HG03039 (cell line): Measurements from ENCODE around the gene ANKRD18A.
"Not testable (repeated sequence)": the region's sequence is repeated elsewhere in the genome, so short reads cannot be mapped to it uniquely, and the experiment has no call there.

Experiments
- ATAC-seq: cut with Tn5 transposase; IDR thresholded peaks from one replicate; pipeline ENCODE4 v1.9.1; 2021; ENCODE audit warnings: mild to moderate bottlenecking, moderate library complexity; ENCODE audit not compliant: unreplicated experiment

The ANKRD18A gene

GRCh38 chr9:38629511-38629910 lies 9.1 kb upstream of the ANKRD18A start:
- ATAC-seq = no peak

- ATAC-seq = no peak
Observed at GRCh38 chr9:38626006-38626405, 5.6 kb upstream of the ANKRD18A start.

DNA sequence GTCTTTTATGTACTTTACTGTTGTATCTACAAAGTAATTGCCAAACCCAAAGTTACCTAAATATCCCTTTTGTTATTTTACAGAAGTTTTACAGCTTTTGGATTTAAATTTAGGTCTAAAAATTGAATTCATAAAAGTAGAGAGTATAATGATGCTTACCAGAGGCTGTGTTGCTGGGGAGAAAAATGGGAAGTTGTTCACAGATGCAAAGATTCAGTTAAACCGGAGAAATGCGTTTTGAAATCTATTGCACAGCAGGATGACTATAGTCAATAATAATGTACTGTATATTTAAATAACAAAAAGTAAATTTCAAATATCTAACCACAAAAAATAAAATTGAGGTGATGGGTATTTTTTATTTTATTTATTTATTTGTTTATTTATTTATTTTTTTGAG lies 2.6 kb upstream of the ANKRD18A start:
- ATAC-seq = no peak

DNA sequence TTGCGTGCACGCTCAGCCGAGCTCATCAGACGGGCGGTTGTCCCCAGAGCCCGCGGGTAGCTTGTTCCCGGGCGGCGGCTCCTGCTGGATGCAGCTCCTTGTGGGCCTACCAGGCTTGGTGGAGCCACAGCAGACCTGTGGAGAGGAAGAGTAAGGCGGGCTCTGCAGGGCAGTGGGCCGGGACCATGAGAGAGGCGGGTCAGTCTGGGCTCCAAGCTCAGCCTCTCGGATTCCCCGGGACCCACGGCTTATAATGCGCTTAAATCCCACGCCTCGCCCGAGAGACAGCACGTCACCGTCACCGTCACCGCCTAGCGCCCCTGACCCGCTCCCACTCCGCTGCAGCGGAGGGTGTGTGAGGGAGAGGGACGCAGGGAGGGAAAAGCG lies 1.9 kb upstream of the ANKRD18A start:
- ATAC-seq = no peak

DNA sequence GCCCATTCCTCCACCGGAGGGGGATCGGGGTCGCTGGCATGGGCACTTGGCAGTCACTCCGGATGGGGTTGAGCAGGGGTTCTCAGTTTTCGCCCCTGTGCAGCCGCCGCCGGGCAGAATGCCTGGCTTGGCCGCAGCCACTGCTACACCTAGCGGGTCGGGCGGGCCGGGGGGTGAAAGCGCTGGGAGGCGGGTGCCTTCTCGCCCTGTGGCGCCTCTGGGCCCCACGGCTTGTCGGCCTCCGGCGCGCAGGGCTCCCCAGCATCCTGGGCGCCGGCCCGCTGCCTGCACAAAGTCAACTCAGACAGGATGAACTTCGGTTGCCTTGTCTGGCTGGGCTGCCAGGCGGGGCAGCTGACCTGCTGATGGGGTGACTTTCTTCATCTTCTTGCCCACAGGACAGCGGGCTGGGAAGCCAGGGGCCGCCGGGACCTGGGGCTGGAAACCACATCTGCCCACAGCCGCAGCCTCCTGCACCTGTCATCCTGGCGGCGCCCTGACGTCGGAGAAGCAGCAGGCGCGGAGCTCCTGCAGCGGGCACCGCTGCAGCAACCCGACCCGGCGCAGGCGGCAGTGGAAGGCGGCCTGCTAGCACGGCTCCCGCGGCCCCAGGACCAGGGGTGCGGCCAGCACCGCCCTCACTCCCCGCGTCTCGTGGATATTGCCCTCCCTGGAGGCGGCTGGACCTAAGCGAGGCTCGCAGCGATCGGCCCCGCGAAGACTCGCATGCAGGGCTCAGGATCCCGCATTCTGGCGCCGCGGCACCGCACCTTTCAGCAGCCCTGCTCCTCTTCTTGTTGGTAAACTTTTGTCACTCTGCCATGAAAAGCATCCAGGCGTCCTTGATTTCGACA lies 1.3 kb upstream of the ANKRD18A start:
- no peak for ATAC-seq

GRCh38 chr9:38619556-38620447 lies 594 bp downstream of the ANKRD18A start:
- ATAC-seq = no peak

DNA sequence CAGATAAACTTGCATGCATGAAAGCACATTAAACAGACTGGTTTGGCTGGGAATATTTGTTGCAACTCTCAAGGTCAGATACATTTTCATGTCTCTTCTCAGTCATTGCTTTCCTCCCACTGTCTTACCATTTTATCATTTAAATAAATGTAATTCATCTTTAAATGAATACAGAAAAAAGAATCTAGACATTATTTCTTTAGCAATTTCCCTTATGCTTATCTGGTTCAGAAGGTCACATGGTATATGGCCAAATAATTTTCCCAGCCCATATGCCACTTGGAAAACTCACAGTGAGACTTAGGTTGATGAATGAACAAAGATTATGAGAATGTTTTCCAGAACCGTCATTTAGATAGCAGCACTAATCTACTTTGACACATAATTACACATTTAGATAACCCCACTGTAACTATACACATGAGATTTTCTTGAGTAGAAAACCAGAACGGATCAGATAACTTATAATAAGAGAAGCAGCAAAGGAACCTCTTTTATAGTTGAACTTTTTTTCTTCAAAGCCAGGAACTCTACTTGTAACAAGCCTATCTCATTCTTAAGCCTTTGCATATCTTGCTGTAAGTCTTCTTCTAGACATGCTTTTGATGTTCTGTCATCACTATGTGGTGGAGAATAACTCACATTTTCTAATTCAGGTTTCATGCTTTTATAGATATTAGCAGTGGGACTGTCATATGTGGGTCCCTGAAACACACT lies 22.2 kb downstream of the ANKRD18A start:
- ATAC-seq = not testable (repeated sequence)

- ATAC-seq = not testable (repeated sequence)
Observed at GRCh38 chr9:38595117-38595516, 25.3 kb downstream of the ANKRD18A start.

DNA sequence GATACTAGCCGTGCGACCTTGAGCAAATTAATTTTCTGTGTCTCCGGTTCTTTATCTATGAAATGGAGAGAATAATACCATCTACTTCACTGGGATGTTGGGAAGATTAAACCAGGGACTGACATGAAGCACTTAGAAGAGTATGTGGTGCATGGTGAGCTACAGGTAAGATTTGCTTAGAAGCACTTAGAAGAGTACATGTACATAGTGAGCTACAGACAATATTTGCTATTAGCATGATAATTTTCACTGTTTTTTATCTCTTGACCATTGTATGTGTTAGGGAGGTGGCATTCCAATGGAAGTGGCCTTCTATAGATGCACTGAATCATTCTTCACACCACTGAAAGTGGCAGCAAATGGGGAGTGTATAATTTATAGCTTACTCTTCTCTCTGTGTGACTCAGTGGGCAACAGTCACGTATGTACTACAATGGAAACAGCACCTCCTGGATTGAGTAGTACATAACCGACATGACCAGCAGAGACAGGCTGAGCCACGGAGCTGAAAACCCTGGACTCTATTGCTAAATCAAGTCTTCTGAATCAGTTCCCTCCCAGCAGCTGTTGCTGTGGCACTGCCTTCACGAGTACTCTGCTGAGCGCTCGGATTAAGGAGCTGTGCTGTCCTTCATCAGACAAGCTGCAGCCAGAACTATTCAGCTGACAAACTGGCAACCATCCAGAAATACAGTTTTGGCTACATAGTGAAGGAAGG lies 28.9 kb downstream of the ANKRD18A start:
- ATAC-seq = not testable (repeated sequence)

DNA sequence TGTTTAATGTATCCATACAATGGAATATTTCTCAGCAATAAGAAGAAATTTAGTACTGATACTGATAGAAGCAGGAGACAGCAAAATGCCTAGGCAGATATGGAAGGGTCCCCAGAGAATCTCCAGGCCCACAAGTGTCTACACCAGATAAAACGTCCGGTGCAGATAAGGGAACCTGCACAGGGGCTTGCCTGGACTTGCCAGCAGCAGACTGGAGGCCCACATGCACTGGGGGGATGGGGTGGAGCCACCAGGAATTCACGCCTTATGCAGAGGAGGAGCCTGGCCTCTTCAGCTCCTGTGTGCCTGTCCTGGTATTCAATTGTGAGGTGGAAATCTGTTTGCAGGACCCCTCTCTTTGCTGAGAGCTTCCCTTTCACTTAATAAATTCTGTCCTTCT lies 36.6 kb downstream of the ANKRD18A start:
- not testable (repeated sequence) for ATAC-seq

GRCh38 chr9:38580112-38580511 lies 40.3 kb downstream of the ANKRD18A start:
- not testable (repeated sequence) for ATAC-seq

- ATAC-seq = not testable (repeated sequence)
Observed at GRCh38 chr9:38576181-38576580, 44.2 kb downstream of the ANKRD18A start.

DNA sequence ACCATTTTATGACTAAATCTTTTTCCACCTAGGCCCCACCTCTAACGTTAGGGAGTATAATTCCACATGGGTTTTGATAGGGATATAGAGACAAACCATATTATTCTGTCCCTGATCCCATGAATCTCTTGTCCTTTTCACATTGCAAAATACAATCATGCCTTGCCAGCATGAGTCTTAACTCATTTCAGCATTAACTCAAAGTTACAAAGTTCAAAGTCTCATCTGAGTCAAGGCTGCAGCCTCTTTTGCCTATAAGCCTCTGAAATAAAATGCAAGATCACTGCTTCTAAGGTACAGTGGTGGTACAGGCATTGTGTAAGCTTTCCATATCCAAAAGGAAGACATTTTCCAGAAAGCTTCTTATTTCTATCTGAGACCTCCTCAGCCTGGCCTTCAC lies 54.3 kb downstream of the ANKRD18A start:
- ATAC-seq = not testable (repeated sequence)

- ATAC-seq = not testable (repeated sequence)
Observed at GRCh38 chr9:38565178-38565577, 55.2 kb downstream of the ANKRD18A start.

DNA sequence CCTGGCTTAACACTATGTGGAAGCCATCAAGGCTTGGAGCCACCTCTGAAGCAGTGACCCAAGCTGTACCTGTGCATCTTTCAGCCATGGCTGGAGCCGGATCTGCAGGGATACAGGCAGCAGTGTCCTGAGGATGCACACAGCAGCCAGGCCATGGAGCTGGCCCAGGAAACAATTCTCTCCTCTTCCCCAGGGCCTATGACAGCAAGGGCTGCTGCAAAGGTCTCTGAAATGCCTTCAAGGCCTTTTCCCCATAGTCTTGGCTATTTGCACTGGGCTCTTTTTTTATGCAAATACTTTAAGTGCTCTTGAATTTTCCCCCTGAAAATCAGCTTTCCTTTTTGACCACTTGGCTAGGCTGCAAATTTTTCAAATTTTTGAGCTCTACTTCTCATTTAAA lies 56.5 kb downstream of the ANKRD18A start:
- ATAC-seq = not testable (repeated sequence)

GRCh38 chr9:38561134-38561533 lies 59.3 kb downstream of the ANKRD18A start:
- not testable (repeated sequence) for ATAC-seq

- not testable (repeated sequence) for ATAC-seq
Observed at GRCh38 chr9:38559172-38559571, 61.2 kb downstream of the ANKRD18A start.

DNA sequence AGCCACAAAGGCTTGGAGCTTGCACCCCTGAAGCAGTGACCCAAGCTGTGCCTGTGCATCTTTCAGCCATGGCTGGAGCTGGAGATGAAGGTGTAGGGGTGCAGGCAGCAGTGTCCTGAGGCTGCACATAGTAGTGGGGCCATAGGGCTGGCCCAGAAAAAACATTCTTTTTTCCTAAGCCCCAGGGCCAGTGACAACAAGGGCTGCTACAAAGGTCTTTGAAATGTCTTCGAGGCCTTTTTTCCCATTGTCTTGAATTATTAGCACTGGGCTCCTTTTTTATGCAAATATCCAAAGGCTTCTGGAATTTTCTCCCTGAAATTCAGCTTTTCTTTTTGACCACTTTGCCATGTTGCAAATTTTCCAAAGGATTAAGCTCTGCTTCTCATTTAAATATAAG lies 62.6 kb downstream of the ANKRD18A start:
- not testable (repeated sequence) for ATAC-seq

GRCh38 chr9:38554966-38555365 lies 65.4 kb downstream of the ANKRD18A start:
- ATAC-seq = not testable (repeated sequence)

GRCh38 chr9:38553019-38553418 lies 67.4 kb downstream of the ANKRD18A start:
- not testable (repeated sequence) for ATAC-seq
